ENCODE data around the gene TMEM255B.
"Not testable (repeated sequence)": the region's sequence is repeated elsewhere in the genome, so short reads cannot be mapped to it uniquely, and the experiment has no call there.

- TF ChIP-seq CTCF (IDR thresholded peaks at IDR 0.05; ENCODE audit: low read length); EZH2 (optimal IDR thresholded peaks at IDR 0.05; ENCODE audit: low read depth, low read length): not testable (repeated sequence)
Measured at GRCh38 chr13:113752211-113752986, 6.6 kb upstream of the TMEM255B start.
